GM18870 (cell line): ENCODE results near the gene KISS1R.

ENCODE experiments used
- ATAC-seq: cut with Tn5 transposase; IDR thresholded peaks from one replicate; pipeline ENCODE4 v1.9.1; 2021; ENCODE audit warnings: moderate library complexity; ENCODE audit not compliant: unreplicated experiment

KISS1R gene

DNA sequence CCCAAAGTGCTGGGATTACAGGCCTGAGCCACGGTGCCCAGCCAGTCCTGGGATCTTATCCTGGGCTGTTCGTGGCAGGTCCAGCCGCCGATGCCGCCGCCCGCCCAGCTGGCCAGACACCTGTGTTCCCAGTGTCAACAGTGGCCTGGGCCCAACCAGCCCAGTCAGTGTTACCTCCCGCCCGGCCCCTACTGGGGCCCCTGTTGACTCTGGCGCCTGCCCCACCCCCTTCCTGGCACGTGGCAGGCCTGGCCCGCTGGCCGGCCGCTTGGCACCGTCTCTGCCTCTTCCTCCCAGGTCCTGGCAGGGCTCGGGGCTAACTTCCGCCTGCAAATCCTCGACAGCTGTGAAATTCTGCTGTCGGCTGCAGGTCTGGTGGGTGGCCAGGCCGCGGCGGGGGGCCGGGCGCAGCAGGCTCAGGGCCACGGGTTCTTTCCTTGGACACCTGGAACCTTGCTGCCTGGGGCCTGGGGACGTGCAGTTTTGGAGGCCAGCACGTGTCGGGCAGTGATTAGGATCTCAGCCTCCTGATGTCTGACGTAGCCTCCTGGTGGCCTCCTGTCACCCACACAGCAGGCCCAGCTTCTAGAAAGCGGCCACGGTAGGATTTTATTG is 17.8 kb downstream of the KISS1R start:
- no peak for ATAC-seq

DNA sequence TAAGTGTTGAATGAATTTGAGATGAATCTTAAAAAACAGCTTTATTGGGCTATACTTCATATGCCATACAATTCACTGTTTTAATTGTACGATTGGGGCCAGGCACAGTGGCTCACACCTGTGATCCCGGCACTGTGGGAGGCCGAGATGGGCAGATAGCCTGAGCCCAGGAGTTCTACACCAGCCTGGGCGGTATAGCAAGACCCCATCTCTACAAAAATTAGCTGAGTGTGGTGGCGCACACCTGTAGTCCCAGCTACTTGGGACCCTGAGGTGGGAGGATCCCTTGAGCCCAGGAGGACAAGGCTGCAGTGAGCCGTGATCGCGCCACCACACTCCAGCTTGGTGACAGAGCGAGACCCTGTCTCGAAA is 19.0 kb downstream of the KISS1R start:
- ATAC-seq = no peak

DNA sequence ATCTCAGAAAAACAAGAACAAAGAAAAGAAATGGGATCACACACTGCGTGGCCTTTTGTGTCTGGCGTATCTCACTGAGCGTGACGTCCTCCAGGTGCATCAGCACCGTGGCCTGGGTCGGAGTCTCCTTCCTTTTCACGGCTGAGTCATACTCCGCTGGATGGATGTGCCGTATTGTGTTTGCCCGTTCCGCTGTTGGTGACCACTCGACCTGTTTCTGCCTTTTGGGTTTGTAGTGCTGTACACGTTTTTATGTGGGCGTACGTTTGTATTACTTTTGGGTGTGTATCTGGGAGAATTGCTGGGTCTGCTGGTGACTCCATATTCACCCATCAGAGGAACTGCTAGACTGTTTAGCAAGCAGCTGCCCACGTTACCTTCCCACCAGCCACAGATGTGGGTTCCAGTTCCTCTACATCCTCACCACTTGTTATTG is 20.1 kb downstream of the KISS1R start:
- ATAC-seq = no peak

DNA sequence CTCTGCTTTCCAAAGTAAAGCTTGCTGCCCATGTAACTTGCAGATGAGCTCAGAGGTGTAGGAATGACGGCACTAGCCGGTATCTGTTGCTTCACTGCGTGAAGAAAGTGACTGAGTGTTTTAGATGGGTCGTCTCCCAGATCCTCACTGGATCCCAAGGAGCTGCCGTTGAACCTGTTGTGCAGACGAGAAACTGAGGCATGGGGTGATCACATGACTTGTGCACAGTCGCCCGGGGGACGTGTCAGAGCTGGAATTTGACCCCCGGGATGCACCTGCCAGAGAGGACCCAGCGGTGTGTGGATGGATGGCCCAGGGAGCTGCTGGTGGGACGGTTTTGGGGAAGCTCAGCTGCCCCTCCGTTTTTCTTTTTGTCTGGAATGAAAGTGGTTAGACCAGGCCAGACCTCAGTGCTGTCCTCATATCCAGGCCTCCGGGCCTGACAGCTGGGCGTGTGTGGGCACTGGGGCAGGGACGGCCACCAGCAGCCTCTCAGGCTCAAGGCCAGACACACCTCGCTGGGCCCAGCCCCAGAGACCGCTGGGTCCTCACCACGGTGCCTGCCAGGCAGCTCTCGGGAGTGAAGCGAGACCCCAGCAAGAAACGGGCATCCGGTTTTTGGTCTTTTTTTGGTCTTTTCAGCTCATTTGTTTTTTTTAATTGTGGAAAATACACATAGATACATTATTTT is 21.2 kb downstream of the KISS1R start:
- no peak for ATAC-seq

DNA sequence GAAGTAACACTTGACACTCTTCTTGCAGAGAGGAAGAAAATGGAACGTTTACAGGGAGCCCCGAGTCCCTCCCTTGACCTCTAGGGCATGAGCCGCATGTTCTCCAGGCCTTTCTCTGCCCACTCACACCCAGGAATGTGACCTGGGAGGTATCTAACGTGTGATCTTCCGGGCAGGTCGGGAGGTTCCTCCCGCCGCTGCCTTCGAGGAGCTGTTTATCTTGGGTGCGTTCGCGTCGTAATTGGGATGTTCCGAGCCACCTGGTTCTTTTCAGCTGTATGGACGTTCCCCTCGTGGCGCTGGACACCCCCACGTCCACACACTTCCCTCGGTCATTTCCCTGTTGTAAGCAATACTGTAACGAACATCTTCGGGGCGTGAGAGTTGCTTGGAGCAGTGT is 22.3 kb downstream of the KISS1R start:
- ATAC-seq = no peak

DNA sequence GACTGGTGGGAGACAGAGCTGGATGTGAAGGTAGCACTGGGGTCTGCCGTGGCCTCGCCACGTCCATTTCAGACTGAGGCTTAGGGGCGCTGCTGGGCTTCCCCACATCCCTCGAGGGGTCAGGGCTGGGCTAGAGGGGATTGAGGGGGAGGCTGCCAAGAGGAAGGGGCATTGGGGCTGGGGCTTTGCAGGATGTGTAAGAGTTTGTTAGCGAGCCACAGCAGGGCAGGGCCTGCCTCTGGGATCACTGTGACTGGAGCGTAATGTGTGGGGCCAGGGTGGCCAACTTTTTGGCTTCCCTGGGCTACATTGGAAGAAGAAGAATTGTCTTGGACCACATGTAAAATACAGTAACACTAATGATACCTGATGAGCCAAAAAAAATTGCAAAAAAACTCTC is 22.8 kb downstream of the KISS1R start:
- no peak for ATAC-seq

DNA sequence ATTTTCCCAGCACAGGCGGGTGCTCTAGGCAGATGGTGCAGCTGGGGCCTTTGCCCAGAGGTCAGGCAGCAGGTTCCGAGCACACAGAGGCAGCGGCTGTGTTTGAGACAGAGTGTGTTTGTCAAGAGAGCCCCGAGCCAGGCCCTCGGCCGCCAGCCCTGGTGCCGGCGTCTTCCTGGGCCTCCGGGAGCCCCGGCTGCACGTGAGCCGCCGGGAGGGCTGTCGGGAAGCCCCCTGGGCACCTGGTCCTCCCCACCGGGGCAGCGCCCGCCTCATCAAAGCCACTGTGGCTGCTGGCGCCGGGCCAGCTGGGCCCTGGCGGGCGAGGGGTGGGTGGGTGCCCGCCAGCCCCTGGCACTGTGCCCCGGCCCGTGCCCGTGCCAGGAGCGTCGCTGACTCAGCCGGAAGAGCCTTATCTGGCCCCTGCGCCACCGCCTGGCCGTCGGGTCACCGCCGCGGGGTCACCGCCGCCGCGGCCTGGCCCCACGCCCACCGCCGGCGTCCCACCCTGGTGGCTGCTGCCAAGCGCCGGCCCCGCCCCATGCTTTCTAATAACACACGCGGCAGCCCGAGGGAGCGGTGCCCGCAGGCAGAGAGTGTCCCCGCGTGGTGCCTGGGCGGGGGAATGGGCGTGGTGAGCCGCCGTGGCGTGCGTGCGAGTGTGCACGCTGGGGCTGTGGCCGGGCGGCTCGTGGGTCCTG is 23.6 kb downstream of the KISS1R start:
- no peak for ATAC-seq

DNA sequence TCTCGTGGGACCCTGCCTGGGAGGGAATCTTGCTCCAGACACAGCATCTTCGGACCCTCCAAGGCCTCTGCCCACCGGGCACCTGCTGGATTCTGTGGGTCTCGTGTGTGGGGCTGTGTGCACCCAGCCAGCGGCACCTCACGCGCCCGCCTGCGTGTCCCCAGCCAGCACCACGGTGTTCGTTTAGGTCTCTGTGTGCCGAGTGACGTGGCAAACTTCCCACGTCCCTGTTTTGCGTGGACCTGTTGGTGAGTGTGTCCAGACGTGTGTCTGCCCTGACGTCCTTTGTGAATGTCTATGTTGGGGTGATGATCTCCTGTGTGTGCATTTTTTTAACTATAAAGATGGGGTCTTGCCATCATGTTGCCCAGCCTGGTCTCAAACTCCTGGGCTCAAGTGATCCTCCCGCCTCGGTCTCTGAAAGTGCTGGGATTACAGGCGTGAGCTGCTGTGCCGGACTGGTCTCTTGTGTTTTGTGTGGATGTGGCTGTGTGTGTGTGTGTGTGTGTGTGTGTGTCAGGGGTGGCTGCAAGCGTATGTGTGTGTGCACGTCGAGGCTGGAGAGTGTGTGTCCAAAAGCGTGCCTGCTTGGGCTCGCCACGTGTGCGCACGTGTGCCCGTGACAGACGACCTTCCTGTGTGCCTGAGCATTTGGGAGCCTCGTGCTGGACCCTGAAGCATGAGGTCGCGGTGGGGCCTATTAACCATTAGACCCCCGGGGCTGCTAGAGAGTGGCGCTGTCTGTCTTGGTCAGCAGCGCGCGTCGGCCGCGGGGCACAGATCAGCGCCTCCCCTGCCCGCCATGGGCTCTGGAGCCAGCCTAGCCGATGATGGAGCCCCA is 24.4 kb downstream of the KISS1R start:
- no peak for ATAC-seq

DNA sequence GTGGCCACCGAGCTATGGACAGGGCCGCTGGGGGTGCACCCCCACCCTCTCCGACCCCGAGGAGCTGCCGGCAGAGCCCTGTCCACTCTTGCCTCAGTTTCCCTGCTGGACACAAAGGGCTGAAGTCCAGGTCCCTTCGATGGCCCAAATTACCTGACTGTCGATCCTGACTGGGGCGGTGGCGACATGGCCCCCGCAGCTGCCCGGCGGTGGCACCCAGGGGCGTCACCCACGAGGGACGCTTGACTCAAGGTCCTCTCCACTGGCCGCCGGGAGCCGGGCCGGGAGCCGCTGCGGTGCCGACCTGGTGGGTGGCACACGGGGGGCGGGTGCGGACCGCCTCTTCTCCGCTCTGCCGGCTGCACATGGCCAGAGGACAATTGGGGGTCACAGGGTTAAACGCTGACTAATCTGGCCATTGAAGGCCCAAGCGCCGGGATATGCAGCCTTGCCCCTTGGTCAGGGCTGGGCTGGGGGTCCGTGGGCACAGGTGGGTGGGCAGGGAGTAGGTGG is 25.1 kb downstream of the KISS1R start:
- no peak for ATAC-seq

DNA sequence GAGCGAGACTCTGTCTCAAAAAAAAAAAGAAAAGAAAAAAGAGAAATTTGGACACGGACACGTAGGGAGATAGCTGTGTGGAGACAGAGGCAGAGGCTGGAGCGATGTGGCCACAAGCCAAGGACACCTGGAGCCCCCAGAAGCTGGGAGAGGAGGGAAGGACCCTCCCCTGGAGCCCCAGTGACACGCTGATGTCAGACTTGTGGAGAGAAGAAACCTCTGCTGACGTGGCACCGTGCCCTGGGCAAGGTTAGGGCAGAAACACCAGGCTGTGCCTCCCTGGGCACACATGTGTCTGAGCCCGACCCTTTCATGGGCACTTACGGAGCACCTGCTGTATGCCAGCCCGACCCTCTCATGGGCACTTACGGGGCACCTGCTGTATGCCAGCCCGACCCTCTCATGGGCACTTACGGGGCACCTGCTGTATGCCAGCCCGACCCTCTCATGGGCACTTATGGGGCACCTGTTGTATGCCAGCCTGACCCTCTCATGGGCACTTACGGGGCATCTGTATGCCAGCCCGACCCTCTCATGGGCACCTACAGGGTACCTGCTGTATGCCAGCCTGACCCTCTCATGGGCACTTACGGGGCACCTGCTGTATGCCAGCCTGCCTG is 26.5 kb downstream of the KISS1R start:
- ATAC-seq = no peak

DNA sequence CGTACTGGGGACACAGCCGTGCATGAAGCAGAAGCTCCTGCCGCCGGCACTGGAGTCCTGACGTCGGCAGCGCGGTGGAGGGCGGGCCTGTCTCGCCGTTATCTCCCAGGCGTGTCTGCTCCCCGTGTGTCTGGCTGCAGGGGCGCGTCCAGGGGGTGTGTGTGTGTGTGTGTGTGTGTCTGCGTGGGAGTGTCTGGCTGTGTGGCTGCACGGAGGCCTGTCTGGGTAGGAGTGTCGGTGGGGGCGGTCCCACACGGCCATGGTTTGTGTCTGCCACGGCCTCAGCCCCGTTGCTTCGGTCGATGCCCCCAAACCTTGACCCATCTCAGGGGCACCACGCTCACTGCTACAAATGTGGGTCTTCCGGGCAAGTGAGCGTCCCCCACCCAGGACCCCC is 27.0 kb downstream of the KISS1R start:
- ATAC-seq = no peak

DNA sequence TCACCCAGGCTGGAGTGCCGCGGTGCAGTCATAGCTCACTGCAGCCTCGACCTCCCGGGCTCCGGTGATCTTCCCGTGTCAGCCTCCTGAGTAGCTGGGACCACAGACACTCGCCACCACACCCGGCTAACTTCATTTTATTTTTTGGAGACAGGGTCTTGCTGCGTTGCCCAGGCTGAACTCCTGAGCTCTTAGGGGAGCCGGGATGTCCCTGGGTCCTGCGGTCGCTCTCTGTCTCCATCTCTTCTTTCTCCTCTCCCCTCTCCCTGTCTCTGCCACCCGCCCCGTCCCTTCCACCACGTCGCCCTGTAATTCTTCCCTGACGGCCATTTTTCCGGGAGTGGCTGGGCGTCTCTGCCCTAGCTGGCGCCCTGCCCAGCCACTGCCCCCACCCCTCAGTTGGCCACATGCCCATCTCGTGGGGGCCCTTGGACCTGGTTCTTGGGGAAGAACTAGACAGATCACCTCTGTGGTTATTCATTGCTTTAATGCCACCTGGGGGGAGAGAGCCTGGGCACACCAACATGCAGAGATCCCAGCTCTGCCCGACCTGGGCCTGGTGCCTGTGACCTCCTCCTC is 27.6 kb downstream of the KISS1R start:
- no peak for ATAC-seq

DNA sequence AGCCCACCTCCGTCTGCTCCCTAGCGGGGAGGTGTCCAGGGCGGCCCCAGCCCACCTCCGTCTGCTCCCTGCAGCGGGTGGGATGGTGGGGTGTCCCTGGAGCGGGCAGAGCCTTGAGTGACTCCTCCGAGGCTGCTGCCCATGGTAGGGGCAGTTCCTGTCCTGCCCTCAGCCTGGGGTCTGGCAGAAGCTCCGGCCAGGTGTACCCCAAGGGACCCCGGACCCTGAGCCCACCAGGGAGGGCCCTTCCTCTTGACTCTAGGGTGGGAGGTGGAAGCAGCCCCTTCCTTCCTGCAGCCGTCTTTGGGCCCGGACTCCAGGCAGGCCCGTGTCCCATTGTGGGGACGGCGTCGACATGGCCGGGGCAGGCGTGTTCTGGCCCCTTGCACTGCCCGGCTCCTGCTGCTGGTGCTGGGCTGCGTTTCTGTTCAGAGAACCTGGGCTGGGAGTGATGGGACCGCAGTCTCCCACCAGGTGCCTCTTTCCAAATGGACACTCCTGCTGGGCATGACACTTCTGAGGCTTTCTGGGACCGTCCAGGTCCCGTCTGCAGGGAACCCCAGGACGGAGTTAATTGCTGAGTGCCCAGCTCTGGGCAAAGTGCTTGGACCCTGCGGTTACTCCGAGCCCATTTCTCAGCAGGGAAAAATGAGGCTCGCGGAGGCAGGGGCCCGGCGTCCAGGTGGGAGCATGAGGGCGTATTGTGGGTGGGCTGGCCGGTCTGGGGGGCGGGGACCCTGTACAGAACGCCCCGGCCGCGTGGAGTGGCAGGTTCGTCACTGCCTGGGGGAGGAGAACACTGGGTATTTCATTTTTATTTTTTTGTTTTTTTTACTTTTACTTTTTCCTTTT is 28.5 kb downstream of the KISS1R start:
- ATAC-seq = no peak

DNA sequence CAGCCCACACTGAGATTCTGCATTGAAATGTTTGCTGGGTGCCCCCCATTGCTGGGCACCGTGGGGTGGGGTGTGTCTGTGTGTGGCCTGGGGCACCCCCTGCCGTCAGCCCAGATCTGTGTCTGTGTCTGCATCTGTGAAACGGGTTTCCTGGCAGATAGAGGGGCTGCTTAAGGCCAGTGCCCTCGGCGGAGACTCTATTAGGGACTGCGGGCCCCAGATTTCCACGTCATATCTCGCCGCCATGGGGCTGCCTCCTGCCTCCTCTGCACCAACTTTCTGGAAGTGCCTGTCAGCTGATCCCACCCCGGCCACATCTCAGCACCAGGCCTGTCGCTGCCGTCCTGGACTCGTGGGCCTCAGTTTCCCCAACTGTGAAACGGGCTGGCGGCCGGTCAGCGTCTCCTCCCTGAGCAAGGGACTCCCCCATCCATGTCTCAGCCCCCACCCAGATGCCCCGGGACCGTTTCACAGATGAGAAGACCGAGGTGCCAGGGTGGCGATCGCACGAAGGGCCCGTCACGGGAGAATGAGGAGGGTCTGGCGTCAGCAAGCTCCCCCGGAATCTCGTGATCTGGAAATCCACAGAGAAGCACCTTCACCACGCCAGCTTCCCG is 30.1 kb downstream of the KISS1R start:
- no peak for ATAC-seq

DNA sequence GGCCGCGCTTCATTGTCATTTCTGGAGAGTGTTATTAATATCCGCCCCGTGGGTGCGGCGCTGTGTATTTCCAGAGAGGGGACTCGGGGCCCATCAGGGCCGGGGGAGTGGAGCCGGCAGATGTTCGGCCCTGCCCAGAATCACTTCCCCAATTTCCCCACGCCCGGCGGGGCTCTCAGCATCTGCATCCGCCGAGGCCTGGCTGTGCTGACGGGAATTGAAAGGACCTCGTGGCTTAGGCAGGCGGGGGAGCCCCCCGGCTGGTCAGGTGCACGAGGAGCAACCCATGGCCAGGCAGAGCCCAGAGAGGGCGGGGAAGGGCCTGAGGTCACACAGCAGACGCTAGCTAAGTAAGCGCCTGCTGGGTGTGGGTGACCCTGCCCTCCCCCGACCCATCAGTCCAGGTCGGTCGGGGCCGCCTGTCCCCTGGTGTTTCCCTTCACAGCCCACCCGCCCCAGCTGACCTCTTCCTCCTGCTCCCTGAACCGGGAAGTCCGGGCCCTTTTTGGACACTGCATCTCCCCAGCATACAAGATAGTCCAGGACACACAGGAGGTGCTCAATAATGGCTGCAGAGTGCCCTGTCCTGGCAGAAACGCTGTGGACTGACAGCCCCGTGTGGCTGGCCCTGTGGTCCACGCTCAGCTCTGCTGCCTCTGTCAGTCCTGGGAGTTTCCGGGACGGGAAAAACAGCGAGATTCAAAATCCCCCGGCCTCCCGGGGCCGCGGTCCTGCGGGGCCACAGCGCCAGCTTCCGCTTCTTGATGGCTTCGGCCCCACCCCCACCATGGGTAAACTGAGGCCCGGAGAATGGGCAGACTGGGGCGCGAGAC is 30.8 kb downstream of the KISS1R start:
- ATAC-seq = peak; percentile 52

DNA sequence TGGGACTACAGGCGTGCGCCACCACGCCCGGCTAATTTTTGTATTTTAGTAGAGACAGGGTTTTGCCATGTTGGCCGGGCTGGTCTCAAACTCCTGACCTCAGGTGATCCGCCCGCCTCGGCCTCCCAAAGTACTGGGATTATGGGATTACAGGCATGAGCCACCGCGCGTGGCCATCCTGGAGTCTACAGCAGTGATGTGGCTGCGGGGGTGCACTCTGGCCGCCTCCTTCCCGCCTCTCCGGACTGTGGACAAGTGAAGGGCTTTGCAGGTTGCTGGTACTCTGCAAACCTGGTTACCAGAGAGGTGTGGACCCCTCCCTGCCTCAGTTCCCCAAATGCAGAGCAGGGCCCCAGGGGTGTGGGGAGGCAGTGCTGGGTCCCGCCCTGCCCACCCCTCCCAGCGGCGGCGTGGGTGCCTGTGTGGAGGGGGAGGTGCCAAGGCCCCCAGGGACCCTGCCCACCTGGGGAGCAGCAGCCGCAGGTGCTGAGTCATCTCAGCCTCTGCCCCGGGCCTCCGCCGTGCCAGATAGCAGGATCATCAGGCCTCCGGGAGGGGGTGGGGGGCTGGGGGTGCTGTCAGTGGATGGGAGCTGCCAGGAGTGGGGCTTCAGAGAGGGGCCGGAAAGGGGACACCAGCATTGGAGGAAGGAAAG is 31.8 kb downstream of the KISS1R start:
- no peak for ATAC-seq

DNA sequence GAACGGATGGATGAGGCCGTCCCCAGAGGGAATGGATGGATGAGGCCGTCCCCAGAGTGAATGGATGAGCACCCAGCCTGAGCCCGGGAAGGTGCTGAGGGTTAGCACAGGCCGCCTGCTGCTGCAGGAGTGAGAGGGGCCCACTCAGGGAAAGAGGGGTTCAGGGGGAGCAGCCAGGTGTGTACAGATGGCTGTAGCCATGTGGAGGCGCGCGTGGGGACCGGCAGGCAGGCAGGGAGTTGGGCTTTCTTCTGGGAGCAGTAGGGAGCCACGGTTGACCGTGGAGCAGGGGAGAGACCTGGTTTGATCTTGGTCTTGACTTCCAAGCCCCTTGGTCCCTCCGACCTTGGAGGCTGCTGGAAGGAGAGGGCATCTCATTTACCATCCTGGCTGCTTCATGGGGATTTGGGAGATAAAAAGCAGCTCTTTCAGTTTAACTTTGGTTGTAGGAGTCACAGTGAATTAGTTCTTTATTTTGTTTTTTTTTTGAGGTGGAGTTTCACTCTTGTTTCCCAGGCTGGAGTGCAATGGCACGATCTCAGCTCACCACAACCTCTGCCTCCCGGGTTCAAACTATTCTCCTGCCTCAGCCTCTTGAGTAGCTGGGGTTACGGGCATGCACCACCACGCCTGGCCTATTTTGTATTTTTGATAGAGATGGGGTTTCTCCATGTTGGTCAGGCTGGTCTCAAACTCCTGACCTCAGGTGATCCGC is 33.4 kb downstream of the KISS1R start:
- no peak for ATAC-seq
